Activated CD4-positive, alpha-beta T cell treated with anti-CD3 and anti-CD28 coated beads for 36 hours (primary cell): Measurements from ENCODE around the gene SP5. TPM values are rescaled to one million over a fixed set of nuclear protein-coding genes. Genes with fewer than 3 reads are reported as not detected.
"Not testable (repeated sequence)": the region's sequence is repeated elsewhere in the genome, so short reads cannot be mapped to it uniquely, and the experiment has no call there.

ENCODE experiments used
- ATAC-seq: fragments of 200-7000 bp; cut with Tn5 transposase; one replicate; pipeline ENCODE4 v1.10.0; 2021; ENCODE audit warnings: mild to moderate bottlenecking, moderate library complexity
- CTCF ChIA-PET: fragments of 350-600 bp; sonication (Branson Sonifier 250); formaldehyde crosslinking; loops from one replicate; lab custom pipeline; 2021; ENCODE audit warnings: antibody characterized with exemption; lab: Charles Lee
- POLR2A ChIA-PET: fragments of 350-600 bp; sonication (Branson Sonifier 250); formaldehyde crosslinking; loops from one replicate; lab custom pipeline; 2021; ENCODE audit warnings: antibody characterized with exemption, inconsistent platforms; lab: Charles Lee
- DNase-seq: peaks from one replicate; pipeline ENCODE4 v3.0.0-alpha.2; 2020
- H3K27ac Mint-ChIP-seq: one replicate; pipeline ENCODE4 v1.8.0; 2021; ENCODE audit warnings: mixed read lengths
- H3K27me3 Mint-ChIP-seq: one replicate; pipeline ENCODE4 v1.8.0; 2021; ENCODE audit warnings: mixed read lengths
- H3K36me3 Mint-ChIP-seq: one replicate; pipeline ENCODE4 v1.8.0; 2021; ENCODE audit warnings: low read depth, mixed read lengths
- H3K4me1 Mint-ChIP-seq: one replicate; pipeline ENCODE4 v1.8.0; 2021; ENCODE audit warnings: mixed read lengths
- H3K4me3 Mint-ChIP-seq: one replicate; pipeline ENCODE4 v1.8.0; 2021; ENCODE audit warnings: mild to moderate bottlenecking, moderate library complexity, mixed read lengths
- H3K9me3 Mint-ChIP-seq: one replicate; pipeline ENCODE4 v1.8.0; 2021; ENCODE audit warnings: low read depth, mixed read lengths
- intact Hi-C, 2 experiments: fragments of 100-400 bp; cut with DNase I in 1 of 2; cut with micrococcal nuclease in 1 of 2; formaldehyde crosslinking; loops; one replicate each; pipeline versions ENCODE4 v1.14.2 to v1.15.1; 2022 to 2024; cut with DNase I, micrococcal nuclease
- total RNA-seq, 2 experiments: library from RNA; stranded (reverse); gene quantifications; one replicate each; pipeline ENCODE4 v1.2.3, GENCODE V29; 2021

SP5 gene
- total RNA-seq, 2 experiments from 2014 or later: 0.37 TPM; not detected in 1

- Mint-ChIP-seq H3K36me3 (no peaks in the 10 kb centered on the region), H3K4me1 (no peaks in the 10 kb centered on the region), H3K27ac (no peak overlapping the region), H3K4me3 (no peak overlapping the region), H3K9me3 (peaks cover 5% of the 10 kb centered on the region), H3K27me3 (peaks cover 12% of the 10 kb centered on the region)
- CTCF ChIA-PET: no interaction called here
- POLR2A ChIA-PET: no interaction called here
- DNase-seq: no peak
- ATAC-seq: no peak
- intact Hi-C loops: no loop called here
Observed at GRCh38 chr2:170742000-170742399, 26.9 kb downstream of the SP5 start.

GRCh38 chr2:170742896-170743529 lies 27.9 kb downstream of the SP5 start:
- no peaks in the 10 kb centered on the region for H3K9me3 Mint-ChIP-seq
- H3K27ac Mint-ChIP-seq: no peak overlapping the region
- DNase-seq: no peak
- H3K4me3 Mint-ChIP-seq: no peak overlapping the region
- ChIA-PET CTCF (no interaction called here), POLR2A (no interaction called here)
- intact Hi-C loops: no loop called here
- H3K36me3 Mint-ChIP-seq: no peaks in the 10 kb centered on the region
- no peak for ATAC-seq
- no peaks in the 10 kb centered on the region for H3K4me1 Mint-ChIP-seq
- peaks cover 15% of the 10 kb centered on the region for H3K27me3 Mint-ChIP-seq

- Mint-ChIP-seq H3K36me3 (no peaks in the 10 kb centered on the region), H3K4me1 (no peaks in the 10 kb centered on the region), H3K27ac (no peak overlapping the region), H3K27me3 (peaks cover 18% of the 10 kb centered on the region), H3K9me3 (no peaks in the 10 kb centered on the region), H3K4me3 (no peak overlapping the region)
- intact Hi-C loops: no loop called here
- DNase-seq (no peak), ATAC-seq (no peak)
- ChIA-PET CTCF (no interaction called here), POLR2A (no interaction called here)
Observed at GRCh38 chr2:170743530-170744239, 28.5 kb downstream of the SP5 start.

GRCh38 chr2:170744248-170745002 lies 29.3 kb downstream of the SP5 start:
- CTCF ChIA-PET: interaction anchor here (0.6 kb wide), 1 partner anchor 920 kb away, joined by 4 read pairs; no protein-coding TSS in a partner anchor
- Mint-ChIP-seq H3K27ac (no peak overlapping the region), H3K27me3 (peaks cover 18% of the 10 kb centered on the region)

DNA sequence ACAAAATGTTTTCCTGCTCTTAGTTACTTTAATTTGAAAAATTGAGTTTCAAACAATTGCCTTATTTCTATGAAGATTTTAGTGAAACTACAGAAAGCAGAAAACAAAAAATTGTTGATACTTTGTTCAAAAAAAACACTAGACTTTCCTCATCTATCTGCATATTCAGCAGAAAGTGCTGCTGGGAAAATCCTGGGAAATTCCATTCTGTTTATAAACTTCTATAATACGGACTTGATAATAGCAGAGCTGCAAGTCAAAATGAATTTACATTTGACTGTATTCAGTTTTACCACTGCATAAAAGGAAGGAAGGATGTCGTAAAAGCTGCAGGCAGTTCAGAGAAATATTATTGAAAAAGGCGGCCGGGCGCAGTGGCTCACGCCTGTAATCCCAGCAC lies 30.2 kb downstream of the SP5 start:
- intact Hi-C loops: no loop called here
- POLR2A ChIA-PET: no interaction called here
- H3K27ac Mint-ChIP-seq: no peak overlapping the region
- H3K9me3 Mint-ChIP-seq: no peaks in the 10 kb centered on the region
- no peak overlapping the region for H3K4me3 Mint-ChIP-seq
- no peak for DNase-seq
- ATAC-seq: no peak
- no peaks in the 10 kb centered on the region for H3K36me3 Mint-ChIP-seq
- H3K4me1 Mint-ChIP-seq: no peaks in the 10 kb centered on the region
- CTCF ChIA-PET: no interaction called here
- H3K27me3 Mint-ChIP-seq: peaks cover 22% of the 10 kb centered on the region

More at GRCh38 chr2:170744248-170745002, 29.3 kb downstream of the SP5 start:
- Mint-ChIP-seq H3K4me3 (no peak overlapping the region), H3K9me3 (no peaks in the 10 kb centered on the region), H3K4me1 (no peaks in the 10 kb centered on the region), H3K36me3 (no peaks in the 10 kb centered on the region)
- POLR2A ChIA-PET: no interaction called here
- no peak for ATAC-seq
- DNase-seq: no peak
- intact Hi-C loops: no loop called here

- Mint-ChIP-seq H3K27me3 (peaks cover 24% of the 10 kb centered on the region), H3K4me3 (no peak overlapping the region), H3K27ac (no peak overlapping the region), H3K36me3 (no peaks in the 10 kb centered on the region), H3K9me3 (no peaks in the 10 kb centered on the region), H3K4me1 (no peaks in the 10 kb centered on the region)
- ATAC-seq (no peak), DNase-seq (no peak)
- intact Hi-C loops: no loop called here
- ChIA-PET CTCF (no interaction called here), POLR2A (no interaction called here)
Observed at GRCh38 chr2:170747921-170748320, 32.8 kb downstream of the SP5 start.

- ATAC-seq, DNase-seq, POLR2A ChIA-PET, CTCF ChIA-PET, H3K4me1 Mint-ChIP-seq, H3K4me3 Mint-ChIP-seq, intact Hi-C loops, H3K36me3 Mint-ChIP-seq, H3K9me3 Mint-ChIP-seq, H3K27ac Mint-ChIP-seq: not testable (repeated sequence)
- peaks cover 14% of the 10 kb centered on the region for H3K27me3 Mint-ChIP-seq
Observed at GRCh38 chr2:170751555-170751954, 36.4 kb downstream of the SP5 start.

DNA sequence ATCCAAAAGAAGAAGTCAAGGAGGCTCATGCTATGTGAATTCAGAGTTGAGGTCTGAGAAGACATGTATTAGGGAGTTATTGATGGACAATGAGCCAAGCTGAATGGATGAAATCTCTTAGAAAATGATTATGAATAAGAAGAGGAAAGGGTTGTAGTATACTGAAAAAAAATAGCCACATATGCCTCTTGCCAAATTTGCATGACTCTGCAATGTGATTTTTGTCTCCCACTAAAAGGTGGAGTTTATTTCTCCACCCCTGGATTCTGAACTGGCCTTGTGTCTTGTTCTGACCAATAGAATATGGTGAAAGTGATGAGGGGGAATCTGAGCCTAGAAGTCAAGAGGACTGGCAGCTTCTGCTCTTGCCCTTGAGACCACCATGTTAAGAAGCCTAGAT lies 46.4 kb downstream of the SP5 start:
- ATAC-seq (no peak), DNase-seq (no peak)
- H3K4me1 Mint-ChIP-seq: peaks cover 10% of the 10 kb centered on the region
- ChIA-PET CTCF (no interaction called here), POLR2A (no interaction called here)
- intact Hi-C loops: no loop called here
- no peak overlapping the region for H3K4me3 Mint-ChIP-seq
- H3K27ac Mint-ChIP-seq: no peak overlapping the region
- no peaks in the 10 kb centered on the region for H3K9me3 Mint-ChIP-seq
- H3K27me3 Mint-ChIP-seq: no peaks in the 10 kb centered on the region
- no peaks in the 10 kb centered on the region for H3K36me3 Mint-ChIP-seq

DNA sequence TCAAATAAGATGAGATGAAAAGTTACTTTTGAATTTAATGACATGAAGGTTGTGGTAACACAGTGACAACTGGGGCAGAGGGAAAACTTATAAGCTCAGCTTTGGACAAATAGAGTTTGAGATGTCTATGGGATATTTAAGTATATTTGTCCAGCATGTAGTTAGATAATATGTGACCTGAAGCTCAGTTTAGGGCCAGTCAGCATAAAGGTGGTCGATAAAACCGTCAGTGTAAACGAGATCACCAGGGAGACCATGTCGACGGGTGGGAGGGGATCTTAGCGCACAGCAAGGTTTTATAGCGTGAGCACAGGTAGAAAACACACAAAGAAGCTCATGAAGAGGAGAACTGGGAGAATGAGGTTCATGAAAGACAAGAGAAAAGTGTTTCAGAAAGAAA lies 47.6 kb downstream of the SP5 start:
- Mint-ChIP-seq H3K27ac (no peak overlapping the region), H3K9me3 (no peaks in the 10 kb centered on the region), H3K4me3 (no peak overlapping the region), H3K36me3 (no peaks in the 10 kb centered on the region), H3K4me1 (peaks cover 12% of the 10 kb centered on the region), H3K27me3 (no peaks in the 10 kb centered on the region)
- ChIA-PET POLR2A (no interaction called here), CTCF (interaction anchor here (0.8 to 1.4 kb wide), 3 partner anchors 9 to 52 kb away, joined by 3 to 5 read pairs (median 3); no protein-coding TSS in a partner anchor)
- intact Hi-C loops: no loop called here
- DNase-seq (no peak), ATAC-seq (no peak)

DNA sequence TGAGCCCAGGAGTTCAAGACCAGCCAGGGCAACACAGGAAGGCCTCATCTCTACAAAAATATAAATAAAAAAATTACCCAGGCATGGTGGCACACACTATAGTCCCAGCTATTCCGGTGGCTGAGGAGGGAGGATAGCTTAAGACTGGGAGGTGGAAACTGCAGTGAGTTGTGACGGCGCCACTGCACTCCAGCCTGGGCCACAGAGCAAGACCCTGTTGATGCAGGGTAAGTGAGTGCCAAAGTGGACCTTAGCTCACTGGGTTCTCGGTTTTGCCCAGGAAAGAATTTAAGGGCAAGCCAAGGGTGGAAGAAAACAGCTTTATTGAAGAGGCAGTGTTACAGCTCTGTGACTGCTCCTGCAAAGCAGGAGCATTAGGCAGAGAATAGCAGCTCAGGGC lies 48.1 kb downstream of the SP5 start:
- Mint-ChIP-seq H3K27ac (no peak overlapping the region), H3K36me3 (no peaks in the 10 kb centered on the region), H3K27me3 (no peaks in the 10 kb centered on the region), H3K9me3 (no peaks in the 10 kb centered on the region), H3K4me3 (no peak overlapping the region), H3K4me1 (peaks cover 12% of the 10 kb centered on the region)
- DNase-seq: no peak
- ChIA-PET POLR2A (no interaction called here), CTCF (interaction anchor here (0.8 to 1.4 kb wide), 4 partner anchors 10 to 109 kb away, joined by 3 to 5 read pairs (median 3); no protein-coding TSS in a partner anchor)
- intact Hi-C loops: no loop called here
- ATAC-seq: no peak

DNA sequence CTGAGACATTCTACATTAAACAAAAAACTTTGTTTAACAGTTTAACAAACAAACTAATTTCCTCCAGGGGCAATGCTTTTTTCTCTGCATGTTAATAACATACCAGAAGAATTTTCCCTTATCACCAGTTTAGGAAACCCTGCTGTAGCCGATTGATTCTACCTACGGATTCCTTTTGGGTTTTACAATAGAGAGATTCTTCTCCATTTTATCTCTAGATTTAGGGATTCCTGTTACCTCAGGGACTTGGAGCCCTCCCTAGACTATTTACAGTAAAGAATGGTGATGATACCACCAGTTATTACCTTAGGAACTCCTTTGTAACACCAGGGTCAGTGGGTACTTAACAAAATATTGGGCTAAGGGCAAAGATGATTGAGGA lies 49.7 kb downstream of the SP5 start:
- no peaks in the 10 kb centered on the region for H3K36me3 Mint-ChIP-seq
- no peaks in the 10 kb centered on the region for H3K27me3 Mint-ChIP-seq
- H3K4me1 Mint-ChIP-seq: peaks cover 12% of the 10 kb centered on the region
- H3K4me3 Mint-ChIP-seq: no peak overlapping the region
- no peak for DNase-seq
- intact Hi-C loops: no loop called here
- no peak overlapping the region for H3K27ac Mint-ChIP-seq
- ChIA-PET POLR2A (no interaction called here), CTCF (interaction anchor here (0.6 kb wide), 1 partner anchor 415 kb away, joined by 3 read pairs; no protein-coding TSS in a partner anchor)
- no peak for ATAC-seq
- H3K9me3 Mint-ChIP-seq: no peaks in the 10 kb centered on the region
